ENCODE data around the gene CACNA2D4. TPM values are rescaled to one million over a fixed set of nuclear protein-coding genes. Genes with fewer than 3 reads are reported as not detected.

The CACNA2D4 gene
- polyA plus RNA-seq, 3 donors: 17.8 to 87.7 (median 22.1) TPM

DNA sequence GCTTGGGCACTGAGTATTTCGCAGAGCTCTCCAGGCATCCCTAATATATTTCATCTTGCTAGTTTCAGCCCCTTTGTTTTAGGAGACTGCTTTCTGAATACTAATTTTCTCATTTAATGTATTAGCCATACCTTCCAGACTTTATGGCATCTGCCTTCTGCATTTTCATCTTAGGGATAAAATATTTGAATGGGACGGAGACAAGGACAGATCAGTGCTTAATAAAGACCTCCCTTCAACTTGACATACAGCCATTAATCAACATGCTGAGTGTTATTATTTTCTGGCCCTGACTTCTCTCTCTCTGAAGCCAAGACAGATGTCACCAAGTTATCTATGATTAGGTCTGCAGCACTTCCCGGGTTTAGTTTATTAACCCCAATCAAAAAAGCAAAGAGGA lies 42.4 kb downstream of the CACNA2D4 start:
- Histone ChIP-seq H3K9me3 (replicated peaks in 1 of 2; ENCODE audit: control insufficient read depth in 1 of 2, insufficient read depth in 1 of 2, low read length in 2 of 2) (peaks cover 4 to 6% of the 10 kb centered on the region in 2 donors), H2AFZ (ENCODE audit: insufficient read depth, low read depth, low read length, poor library complexity, severe bottlenecking) (no peak overlapping the region), H3K4me3 (replicated peaks in 1 of 3; ENCODE audit: low read depth in 2 of 3, low read length in 3 of 3) (no peak overlapping the region), H3K36me3 (replicated peaks in 1 of 2; ENCODE audit: control insufficient read depth in 1 of 2, insufficient read depth in 2 of 2, low read length in 2 of 2) (no peaks in the 10 kb centered on the region), H3K4me2 (replicated peaks; ENCODE audit: extremely low read depth, low read length, poor library complexity, severe bottlenecking) (no peak overlapping the region), H3K9ac (ENCODE audit: insufficient read depth, low read length, poor library complexity, severe bottlenecking) (no peak overlapping the region), H3K79me2 (ENCODE audit: insufficient read depth, low read length) (no peaks in the 10 kb centered on the region), H3K27ac (ENCODE audit: low read depth in 1 of 2, low read length in 2 of 2) (no peak overlapping the region), H3K4me1 (ENCODE audit: control insufficient read depth in 1 of 2, insufficient read depth in 2 of 2, low read length in 2 of 2) (no peaks in the 10 kb centered on the region), H4K20me1 (ENCODE audit: insufficient read depth, low read length) (no peaks in the 10 kb centered on the region), H3K27me3 (ENCODE audit: control insufficient read depth in 2 of 2, insufficient read depth in 2 of 2, low read length in 2 of 2) (no peaks in the 10 kb centered on the region)
- no peaks in the 10 kb centered on the region for H3K36me3 Mint-ChIP-seq
- DNase-seq: no peak
- no CpG with 5 or more reads among the region's 3 CpGs for WGBS (ENCODE audit: insufficient coverage)
- H3K27me3 Mint-ChIP-seq (ENCODE audit: low read depth in 3 of 3): peaks cover 1 to 6% (median 1%) of the 10 kb centered on the region in 3 donors
- peaks cover 0 to 6% (median 4%) of the 10 kb centered on the region in 7 donors for H3K9me3 Mint-ChIP-seq
- no peak overlapping the region for H3K4me3 Mint-ChIP-seq
- H3K27ac Mint-ChIP-seq: no peak overlapping the region
- TF ChIP-seq CTCF (IDR thresholded peaks at IDR 0.05): no peak
- H3K4me1 Mint-ChIP-seq: no peaks in the 10 kb centered on the region
- intact Hi-C loops (cut with micrococcal nuclease): no loop called here

GRCh38 chr12:1875608-1876007 lies 42.8 kb downstream of the CACNA2D4 start:
- intact Hi-C loops (cut with micrococcal nuclease): no loop called here
- 85% methylated on average over 6 of the region's 6 CpGs for WGBS (ENCODE audit: insufficient coverage)
- H3K9ac ChIP-seq (ENCODE audit: insufficient read depth, low read length, poor library complexity, severe bottlenecking): no peak overlapping the region
- H3K36me3 ChIP-seq (replicated peaks in 1 of 2; ENCODE audit: control insufficient read depth in 1 of 2, insufficient read depth in 2 of 2, low read length in 2 of 2): no peaks in the 10 kb centered on the region
- Mint-ChIP-seq H3K27ac (no peak overlapping the region), H3K4me1 (no peaks in the 10 kb centered on the region), H3K27me3 (ENCODE audit: low read depth in 3 of 3) (peaks cover 1 to 4% (median 2%) of the 10 kb centered on the region in 3 donors), H3K36me3 (no peaks in the 10 kb centered on the region), H3K9me3 (peaks cover 0 to 10% (median 5%) of the 10 kb centered on the region in 7 donors), H3K4me3 (no peak overlapping the region)
- no peak overlapping the region for H2AFZ ChIP-seq (ENCODE audit: insufficient read depth, low read depth, low read length, poor library complexity, severe bottlenecking)
- H3K27ac ChIP-seq (ENCODE audit: low read depth in 1 of 2, low read length in 2 of 2): no peak overlapping the region
- H4K20me1 ChIP-seq (ENCODE audit: insufficient read depth, low read length): no peaks in the 10 kb centered on the region
- no peaks in the 10 kb centered on the region for H3K27me3 ChIP-seq (ENCODE audit: control insufficient read depth in 2 of 2, insufficient read depth in 2 of 2, low read length in 2 of 2)
- H3K9me3 ChIP-seq (replicated peaks in 1 of 2; ENCODE audit: control insufficient read depth in 1 of 2, insufficient read depth in 1 of 2, low read length in 2 of 2): peaks cover 7 to 11% of the 10 kb centered on the region in 2 donors
- no peak overlapping the region for H3K4me3 ChIP-seq (replicated peaks in 1 of 3; ENCODE audit: low read depth in 2 of 3, low read length in 3 of 3)
- no peak overlapping the region for H3K4me2 ChIP-seq (replicated peaks; ENCODE audit: extremely low read depth, low read length, poor library complexity, severe bottlenecking)
- H3K79me2 ChIP-seq (ENCODE audit: insufficient read depth, low read length): no peaks in the 10 kb centered on the region
- DNase-seq: no peak
- no peaks in the 10 kb centered on the region for H3K4me1 ChIP-seq (ENCODE audit: control insufficient read depth in 1 of 2, insufficient read depth in 2 of 2, low read length in 2 of 2)
- no peak for TF ChIP-seq CTCF (IDR thresholded peaks at IDR 0.05)
